SH-SY5Y (cell line): ENCODE measurements around the gene NEO1.

Experiments
- GATA2 ChIP-seq: IDR thresholded peaks from 2 replicates; pipeline ENCODE4 v1.6.1; 2011; ENCODE audit warnings: mild to moderate bottlenecking, low read depth, low read length
- GATA3 ChIP-seq: IDR thresholded peaks from 2 replicates; pipeline ENCODE4 v1.6.1; 2011; ENCODE audit warnings: low read depth, mild to moderate bottlenecking, low read length, moderate library complexity

Gene NEO1

GRCh38 chr15:73331991-73332925, 280.0 kb downstream of the NEO1 start:
- TF ChIP-seq GATA2 (no peak), GATA3 (no peak)

- no peak for TF ChIP-seq GATA3
- no peak for TF ChIP-seq GATA2
Observed at GRCh38 chr15:73333001-73333400, 280.7 kb downstream of the NEO1 start.

- no peak for TF ChIP-seq GATA2
- TF ChIP-seq GATA3, result no peak
Observed at GRCh38 chr15:73334086-73334485, 281.8 kb downstream of the NEO1 start.

- TF ChIP-seq GATA3 (no peak), GATA2 (no peak)
Observed at GRCh38 chr15:73335026-73335425, 282.8 kb downstream of the NEO1 start.

GRCh38 chr15:73335471-73335870, 283.2 kb downstream of the NEO1 start:
- TF ChIP-seq GATA3, result no peak
- no peak for TF ChIP-seq GATA2

- TF ChIP-seq GATA2 (no peak), GATA3 (no peak)
Observed at GRCh38 chr15:73336756-73337155, 284.5 kb downstream of the NEO1 start.

- TF ChIP-seq GATA3 (no peak), GATA2 (no peak)
Observed at GRCh38 chr15:73337187-73337586, 284.9 kb downstream of the NEO1 start.

- no peak for TF ChIP-seq GATA2
Observed at GRCh38 chr15:73338058-73338457, 285.8 kb downstream of the NEO1 start.

- TF ChIP-seq GATA3, result no peak
- TF ChIP-seq GATA2, result no peak
Observed at GRCh38 chr15:73338606-73339374, 286.5 kb downstream of the NEO1 start.

GRCh38 chr15:73340502-73341192, 288.4 kb downstream of the NEO1 start:
- TF ChIP-seq GATA2 (no peak), GATA3 (no peak)

GRCh38 chr15:73341886-73342600, 289.8 kb downstream of the NEO1 start:
- TF ChIP-seq GATA3 (no peak), GATA2 (no peak)

- TF ChIP-seq GATA3 (no peak), GATA2 (no peak)
Observed at GRCh38 chr15:73344056-73344455, 291.8 kb downstream of the NEO1 start.

GRCh38 chr15:73345658-73346057, 293.4 kb downstream of the NEO1 start:
- TF ChIP-seq GATA3, result no peak
- TF ChIP-seq GATA2, result no peak
